Myocyte (in vitro differentiated cells): ENCODE results near the gene ITGB6. TPM values are rescaled to one million over a fixed set of nuclear protein-coding genes. Genes with fewer than 3 reads are reported as not detected.
"Not testable (repeated sequence)": the region's sequence is repeated elsewhere in the genome, so short reads cannot be mapped to it uniquely, and the experiment has no call there.

Source experiments
- DNase-seq: peaks from one replicate; pipeline ENCODE4 v3.0.0-alpha.2; 2012; ENCODE audit warnings: low read depth
- total RNA-seq: library from RNA; depleted of rRNA; stranded (reverse); fragments of >200 nt; gene quantifications from 2 replicates; pipeline ENCODE4 v1.2.3, GENCODE V29; 2014

Gene ITGB6
- total RNA-seq, 1 donor from 2014 or later, result 152 TPM

DNA sequence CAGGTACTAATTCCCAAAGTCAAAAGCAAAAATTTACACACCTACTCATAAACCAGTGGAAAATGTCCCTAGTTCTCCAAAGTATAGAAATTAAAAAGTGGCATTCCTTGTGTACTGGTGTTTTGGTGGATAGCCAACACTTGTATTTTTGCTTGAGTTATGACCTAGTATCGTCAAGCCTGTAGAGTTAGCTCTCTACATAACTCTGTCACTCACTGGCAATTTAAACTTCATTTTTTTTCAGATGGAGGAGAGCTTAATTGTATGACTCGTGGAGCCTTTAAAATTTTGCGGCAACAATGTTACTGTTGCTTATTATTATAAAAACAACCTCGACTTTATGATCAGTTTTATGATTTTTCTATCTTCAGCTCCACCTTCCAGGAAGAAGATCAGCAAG lies 58.7 kb downstream of the ITGB6 start:
- DNase-seq, result no peak

DNA sequence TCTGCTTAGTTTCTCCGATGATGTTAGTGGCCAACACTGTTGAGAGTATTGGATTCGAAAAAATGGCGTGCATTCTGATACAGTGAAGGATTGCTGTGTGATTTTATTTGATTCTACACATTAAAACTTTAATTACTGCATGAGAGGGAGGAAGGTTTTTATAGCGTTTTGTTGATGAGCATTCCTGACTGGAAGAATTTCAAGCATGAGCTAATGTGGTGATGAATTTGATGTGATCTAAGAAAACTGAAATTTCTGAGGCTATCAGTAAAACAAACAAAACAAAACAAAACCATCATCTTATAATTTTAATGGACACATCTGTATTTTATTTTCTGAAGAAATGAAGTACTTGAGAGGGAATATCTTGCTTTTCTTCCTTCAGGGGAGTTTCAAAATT lies 59.6 kb downstream of the ITGB6 start:
- DNase-seq, result peak; percentile 9

DNA sequence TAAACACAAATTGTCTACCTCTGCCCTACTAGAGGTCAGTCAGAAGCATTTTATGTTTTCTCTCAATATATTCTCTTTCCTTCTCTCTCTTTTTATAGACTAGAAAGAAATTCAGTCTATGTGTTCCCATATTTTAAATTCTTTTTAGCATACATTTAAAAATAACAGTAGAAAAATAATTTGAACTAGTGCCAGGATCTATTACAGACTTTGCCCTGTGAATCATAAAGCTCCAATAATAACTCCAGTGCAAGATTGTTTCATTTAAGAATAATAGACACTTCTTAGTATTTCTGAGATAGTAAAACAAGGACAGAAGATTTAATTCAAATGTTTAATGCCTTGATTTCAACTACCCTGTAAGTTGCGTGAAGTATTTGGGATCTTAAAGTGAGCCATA lies 60.1 kb downstream of the ITGB6 start:
- DNase-seq, result no peak

DNA sequence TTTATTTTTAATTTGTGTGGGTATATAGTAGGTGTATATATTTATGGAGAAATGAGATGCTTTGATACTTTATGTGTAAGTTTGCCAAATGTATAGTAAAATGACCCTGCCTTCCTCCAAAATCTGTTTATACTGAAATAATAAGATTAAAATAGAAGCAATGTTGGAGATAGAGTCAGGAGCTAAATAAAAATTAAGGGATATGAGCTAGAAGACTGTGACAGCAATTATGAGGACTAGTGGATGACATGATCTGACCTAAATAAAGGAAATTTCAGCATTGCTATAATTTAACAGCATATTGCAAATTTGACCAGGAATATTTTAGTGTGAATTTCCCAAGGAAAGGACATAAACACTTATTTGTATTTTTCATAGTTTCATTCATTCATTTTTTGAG lies 60.7 kb downstream of the ITGB6 start:
- DNase-seq, result no peak

DNA sequence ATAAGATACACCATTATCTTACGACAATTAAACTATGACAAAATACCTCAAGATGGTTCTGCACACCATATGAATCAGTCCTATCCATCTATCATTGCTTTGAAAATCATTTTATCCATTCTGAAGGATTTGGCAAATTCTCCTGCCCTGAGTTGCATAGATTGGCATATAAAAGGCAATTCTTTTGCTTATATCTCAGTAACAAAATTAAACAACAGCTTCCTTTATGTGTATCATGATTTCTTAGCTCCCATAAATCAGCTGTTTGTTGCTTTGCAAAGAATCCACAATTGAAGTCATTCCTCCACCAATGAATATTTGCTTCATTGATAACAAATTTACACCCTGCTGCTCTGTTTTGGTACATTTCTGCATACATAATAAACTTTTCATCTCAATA lies 61.7 kb downstream of the ITGB6 start:
- no peak for DNase-seq

DNA sequence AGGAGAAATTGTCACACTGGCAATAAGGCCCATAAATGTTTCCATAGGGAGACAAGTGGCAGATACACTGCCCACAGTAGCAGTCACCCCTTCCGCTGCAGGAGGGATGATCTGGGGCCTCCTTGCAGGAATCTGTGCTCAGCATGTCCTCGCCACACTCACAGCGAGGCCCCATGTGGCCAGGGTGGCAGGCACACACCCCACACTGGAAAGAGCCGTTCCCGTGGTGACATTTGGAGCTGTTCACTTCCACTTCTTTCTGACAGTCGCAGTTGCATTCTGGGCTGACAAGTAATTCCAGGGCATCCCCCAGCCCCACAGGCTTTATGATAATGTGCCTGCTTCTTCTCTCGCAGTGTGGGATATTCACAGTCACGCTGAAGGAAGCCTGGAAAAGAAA lies 62.6 kb downstream of the ITGB6 start:
- no peak for DNase-seq

DNA sequence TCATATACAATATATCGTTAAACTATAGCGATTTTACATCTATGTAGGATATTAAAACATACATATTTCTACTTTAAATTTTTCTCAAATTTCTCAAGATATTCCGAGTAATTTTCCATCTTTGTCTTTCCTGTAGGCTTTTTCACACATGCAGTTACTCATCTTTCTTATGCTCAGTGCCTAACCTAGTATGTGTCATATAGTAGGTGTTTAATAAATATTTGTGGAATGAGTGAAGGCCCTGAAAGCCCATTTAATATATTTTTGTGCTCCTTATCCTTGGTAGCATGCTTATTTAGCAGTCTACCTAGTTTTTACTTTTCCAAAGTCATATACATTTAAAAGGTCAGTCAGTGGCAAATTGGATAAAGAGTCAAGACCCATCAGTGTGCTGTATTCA lies 67.3 kb downstream of the ITGB6 start:
- no peak for DNase-seq

DNA sequence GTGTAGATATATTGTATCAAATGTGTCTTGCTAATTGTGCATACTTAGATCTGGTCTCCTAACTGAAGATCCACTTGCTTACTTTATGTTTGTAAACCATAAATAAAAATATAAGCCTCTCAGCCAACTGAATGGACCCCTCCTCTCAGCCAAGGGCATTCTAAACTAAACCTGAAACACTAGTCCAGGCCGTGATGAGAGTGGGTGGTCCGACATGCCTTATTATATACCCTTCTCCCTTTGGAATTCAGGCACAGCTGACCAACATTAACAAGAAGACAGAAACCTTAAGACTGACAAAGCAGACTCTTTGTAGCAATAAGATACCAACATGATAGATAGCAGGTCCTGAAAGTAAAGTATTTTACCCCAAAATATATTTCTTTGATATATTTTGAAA lies 73.3 kb downstream of the ITGB6 start:
- DNase-seq, result no peak

DNA sequence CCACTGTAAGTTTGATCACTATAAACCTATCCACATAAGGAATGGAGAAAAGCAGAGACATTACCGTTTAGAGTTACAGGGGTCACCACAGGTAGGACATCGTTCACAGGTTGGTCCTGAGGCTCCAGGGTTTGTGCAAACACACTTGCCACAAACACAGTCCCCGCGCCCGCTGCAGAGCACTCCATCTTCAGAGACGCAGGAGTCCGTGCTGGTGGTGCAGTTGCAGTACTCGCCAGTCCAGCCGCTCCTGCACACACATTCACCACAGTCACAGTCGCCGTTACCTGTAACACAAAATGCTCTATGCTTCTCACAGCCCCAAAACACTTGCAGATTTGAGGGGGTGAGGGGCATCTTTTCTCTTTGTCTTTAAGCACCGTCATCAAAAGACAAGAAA lies 73.8 kb downstream of the ITGB6 start:
- no peak for DNase-seq

DNA sequence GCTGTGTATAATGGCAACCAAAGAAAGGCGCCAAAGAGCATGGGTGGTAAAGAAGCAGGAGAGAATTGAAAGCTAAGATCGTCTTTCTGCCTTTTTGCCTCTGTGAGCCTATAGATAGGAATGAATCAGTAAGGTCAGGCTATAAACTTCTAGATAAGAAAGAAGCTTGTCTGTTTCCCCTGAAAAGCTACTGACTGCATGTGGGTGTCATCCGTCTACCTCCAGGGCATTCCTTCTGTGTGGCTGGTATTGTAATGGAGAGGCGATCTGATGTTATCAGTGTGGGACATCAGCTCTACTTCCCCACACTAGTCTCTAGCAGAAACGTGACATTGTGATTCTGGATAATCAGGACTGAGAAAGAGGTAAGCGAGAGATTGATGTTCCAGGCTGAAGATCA lies 74.2 kb downstream of the ITGB6 start:
- DNase-seq, result no peak

DNA sequence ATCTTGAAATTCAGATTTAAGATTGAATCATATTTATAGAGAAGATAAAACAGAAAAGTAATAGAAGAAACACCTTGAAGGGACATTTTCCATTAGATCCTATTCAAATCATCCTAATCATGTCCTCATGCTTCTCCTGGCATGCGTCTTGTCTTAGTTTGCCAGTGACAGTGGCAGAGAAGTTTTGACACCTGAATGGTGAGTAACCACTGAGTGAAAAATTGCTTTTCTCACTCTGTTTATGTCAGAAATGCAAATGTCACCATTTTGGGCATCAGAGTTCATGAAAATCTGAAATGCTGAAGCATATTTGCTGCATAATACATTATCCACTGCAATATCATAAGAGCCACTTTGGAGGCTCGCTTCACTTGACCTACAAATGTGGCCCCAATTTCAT lies 74.7 kb downstream of the ITGB6 start:
- no peak for DNase-seq

DNA sequence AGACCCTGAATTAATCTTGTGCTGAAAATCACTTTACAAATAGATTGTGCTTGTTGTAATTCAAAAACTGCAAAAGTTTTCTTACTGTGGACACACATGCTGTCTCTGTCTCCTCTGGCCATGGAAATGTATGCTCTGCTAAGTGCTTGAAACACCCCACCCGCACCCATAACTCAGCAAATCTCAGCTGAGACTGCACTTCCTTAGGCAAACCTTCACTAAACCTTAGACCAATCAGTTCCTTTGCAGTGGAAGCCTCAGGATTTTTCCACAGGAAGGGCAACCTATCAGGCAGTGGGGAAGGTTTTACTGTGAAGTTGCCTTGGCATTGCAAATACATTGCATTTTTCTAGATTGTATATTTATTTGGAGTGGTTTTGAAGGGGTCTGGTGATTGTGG lies 75.5 kb downstream of the ITGB6 start:
- DNase-seq, result no peak

DNA sequence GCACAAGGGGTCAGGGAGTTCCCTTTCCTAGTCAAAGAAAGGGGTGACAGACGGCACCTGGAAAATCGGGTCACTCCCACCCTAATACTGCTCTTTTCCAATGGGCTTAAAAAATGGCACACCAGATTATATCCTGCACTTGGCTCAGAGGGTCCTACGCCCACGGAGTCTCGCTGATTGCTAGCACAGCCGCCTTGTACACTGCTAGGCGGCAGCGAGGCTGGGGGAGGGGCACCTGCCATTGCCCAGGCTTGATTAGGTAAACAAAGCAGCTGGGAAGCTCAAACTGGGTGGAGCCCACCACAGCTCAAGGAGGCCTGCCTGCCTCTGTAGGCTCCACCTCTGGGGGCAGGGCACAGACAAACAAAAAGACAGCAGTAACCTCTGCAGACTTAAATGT lies 85.4 kb downstream of the ITGB6 start:
- not testable (repeated sequence) for DNase-seq

DNA sequence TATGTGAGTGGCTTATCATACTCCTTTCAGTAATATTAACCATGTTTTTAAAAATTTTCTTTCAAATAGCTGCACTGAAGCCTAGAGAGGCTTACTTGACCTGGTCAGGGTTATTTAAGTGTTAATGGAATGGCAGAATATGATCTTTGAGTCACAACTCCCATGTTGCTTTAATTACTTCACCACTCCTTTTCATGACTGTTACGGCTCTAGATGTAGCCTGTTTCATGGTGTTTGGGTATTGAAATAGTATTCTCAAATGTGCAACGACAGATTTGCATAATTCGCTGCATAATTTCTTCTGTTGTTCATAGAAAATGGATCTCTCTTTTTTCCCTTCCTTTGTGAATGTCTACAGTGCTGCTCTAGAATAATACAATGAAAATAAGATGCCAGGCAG lies 86.1 kb downstream of the ITGB6 start:
- no peak for DNase-seq

DNA sequence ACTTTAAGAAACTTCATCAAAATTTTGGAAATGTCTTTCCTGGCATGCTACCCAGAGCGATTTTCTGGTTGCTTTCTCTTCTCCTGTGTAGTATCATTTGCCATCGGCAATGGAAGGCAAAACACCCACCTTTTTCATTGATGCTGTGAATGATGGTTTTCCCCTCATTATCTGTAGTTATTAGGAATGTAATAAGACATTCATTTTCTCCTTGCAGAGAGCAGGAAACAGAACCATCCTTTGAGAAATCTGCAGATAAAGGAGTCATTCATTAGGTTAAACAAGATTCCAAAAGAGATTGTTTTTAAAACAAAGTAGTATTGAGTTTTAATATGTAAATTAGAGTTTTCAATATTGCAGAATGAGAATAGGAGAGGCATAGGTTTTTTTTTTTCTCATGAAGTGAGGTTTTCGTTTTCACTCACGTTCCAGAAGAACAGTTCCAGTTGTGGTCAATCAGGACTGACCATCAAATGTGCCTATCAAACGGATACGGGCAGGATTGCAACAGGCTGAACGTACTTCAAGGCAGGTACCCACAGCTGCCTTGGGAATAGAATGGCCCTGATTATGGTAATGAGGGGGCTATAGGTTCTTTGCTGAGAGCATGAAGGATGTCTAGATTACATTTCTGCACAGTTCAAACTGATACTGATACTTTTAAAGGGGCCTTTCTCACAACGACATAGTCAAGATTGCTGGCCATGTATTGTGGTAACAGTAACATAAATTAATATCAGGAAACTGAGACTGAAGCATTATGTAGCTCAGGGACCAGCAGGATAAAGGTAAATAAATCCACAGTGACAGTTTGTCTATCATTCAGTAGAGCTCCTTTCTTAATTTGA lies 87.9 kb downstream of the ITGB6 start:
- no peak for DNase-seq

DNA sequence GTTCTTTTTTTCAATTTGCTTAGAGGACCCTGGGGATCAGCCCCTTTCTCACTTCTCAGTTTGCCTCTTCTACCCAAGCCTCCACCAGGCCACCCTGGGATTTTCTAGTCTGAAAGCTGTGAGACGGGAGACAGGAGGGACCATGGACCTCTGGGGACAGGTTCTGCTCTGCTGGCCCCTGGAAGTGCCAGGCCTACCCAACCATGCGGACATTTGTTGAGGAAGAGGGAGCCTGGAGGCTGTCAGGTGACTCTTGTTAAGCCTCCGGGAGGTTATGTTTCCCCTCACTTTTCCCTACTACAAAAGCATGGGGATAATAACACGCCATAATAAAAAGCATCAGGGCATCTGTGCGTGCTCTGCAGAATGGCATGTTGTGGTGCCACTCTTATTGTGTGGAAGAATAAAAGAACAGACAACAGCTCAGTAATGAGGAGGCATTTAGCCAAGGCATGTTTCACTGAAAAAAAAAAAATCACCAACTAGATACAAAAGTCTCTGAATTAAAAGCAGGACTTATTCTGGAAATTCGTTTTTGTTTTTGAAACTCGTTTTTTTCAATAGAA lies 89.3 kb downstream of the ITGB6 start:
- no peak for DNase-seq

DNA sequence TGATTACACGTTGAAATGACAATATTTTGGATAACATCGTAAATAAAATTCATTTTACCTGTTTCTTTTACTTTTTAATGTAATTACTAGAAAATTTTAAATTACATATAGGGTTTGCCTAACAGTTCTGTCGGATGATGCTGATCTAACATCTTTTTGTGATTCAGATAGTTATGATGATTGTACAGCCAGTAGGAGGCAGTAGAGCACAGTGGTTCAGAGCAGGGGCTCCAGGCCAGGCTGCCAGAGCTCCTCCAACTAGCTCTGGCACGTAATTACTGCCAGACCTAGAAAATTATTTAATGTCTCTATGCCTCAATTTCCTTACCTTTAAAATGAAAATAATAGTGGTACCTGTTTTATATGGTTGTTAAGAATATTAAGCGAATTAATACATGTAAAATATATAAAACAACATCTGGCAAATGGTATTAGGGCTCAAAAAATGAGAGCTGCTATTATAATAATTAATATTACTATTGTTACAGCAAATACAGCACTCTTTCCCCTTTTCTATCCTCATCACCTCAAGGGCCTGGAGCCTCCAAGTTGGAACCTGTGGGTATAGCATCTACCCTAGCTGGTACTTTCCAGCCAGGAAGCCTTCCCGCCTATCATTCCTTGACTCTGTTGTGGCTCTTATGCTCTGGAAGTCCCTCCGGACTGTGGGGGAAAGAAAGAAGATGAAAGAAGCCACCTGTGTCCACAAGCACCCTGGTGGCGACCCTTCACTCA lies 90.0 kb downstream of the ITGB6 start:
- peak; percentile 83 for DNase-seq

DNA sequence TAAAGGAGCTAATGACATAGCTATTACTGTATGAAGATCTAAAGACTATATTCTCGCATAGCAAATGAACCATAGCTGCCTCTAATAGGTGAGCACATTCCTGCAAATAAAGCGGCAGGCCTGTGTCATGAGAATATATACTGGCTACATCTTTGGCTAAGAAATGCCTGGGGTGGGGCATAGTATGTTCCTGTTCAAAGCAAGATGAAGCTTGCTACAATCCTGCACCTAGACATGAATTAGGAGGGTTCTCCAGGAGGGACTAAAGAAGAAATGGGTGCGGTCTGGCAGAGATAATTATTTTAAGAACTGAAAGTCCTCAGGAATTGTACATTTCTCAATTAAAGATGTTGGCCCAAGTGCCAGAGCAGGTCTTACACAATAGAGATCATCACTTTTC lies 90.8 kb downstream of the ITGB6 start:
- no peak for DNase-seq

DNA sequence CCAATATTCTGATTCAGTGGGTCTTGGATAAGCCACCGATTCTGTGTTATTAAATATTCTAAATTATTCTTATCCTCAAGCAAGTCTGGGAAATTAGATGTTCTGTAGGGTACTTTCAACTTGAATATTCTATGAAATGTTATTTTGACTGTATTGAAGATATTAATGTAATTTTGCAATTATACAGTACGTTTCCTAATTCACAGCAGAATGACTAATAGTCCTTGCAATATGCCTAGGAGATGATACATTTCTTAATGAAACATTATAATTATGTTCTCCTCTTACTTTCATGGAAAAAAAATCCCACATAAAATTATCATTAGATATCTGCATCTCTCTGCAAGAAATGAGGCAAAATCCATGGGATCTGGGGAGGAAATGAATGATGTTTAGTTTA lies 91.4 kb downstream of the ITGB6 start:
- DNase-seq, result no peak

DNA sequence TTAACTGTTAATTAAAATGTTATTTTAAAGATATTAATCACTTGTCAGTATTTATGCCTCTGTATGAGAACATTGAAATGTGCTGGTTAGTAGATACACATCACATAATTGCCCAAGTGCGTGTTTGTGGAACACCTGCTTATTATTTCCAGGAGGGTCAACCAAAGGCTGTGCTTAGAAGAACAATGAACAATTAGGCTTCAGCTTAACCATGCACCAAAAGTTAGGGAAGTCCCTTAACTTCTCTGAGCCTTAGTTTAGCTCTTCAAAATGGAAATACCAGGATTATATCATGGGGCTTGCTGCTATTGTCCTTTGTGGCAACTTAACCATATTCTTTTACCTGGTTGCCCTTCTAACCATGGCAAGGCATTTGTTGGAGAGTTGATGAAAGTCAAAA lies 94.7 kb downstream of the ITGB6 start:
- DNase-seq, result no peak

DNA sequence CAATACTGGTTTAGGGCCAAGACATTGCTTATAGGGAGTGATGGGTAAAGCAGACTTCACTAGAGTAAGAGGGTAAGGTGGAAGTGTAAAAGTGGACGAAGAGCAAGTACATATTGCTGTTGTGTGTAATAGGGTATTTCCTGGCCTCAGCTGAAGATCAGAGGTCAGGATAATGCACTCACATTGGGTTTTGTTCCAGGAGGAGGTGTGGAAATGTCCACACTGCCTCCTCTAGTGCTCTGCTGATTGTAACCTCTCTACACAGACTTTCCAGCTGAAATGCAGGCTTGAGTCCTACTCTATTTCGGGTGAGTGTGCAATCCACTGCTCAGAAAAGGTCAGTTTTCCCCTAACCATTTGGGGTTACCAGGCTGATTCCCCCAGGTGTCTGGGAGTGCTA lies 96.0 kb downstream of the ITGB6 start:
- DNase-seq, result no peak

DNA sequence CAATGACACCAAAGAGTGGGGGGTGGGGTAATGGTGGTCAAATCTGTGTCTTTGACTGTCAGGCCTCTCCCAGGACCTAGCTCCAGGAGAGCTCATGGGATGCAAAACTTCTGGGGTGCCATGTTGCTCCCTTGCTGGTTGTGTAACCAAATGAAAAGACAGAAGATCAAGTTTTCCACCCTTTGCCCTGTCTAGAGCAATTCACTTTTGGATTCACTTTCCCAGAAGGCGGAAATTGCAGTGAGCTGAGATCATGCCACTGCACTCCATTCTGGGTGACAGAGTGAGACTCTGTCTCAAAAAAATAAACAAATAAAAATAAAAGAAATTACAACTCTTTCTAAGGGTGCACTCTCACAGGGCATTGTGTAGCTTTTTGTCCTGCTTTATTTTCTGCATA lies 102.7 kb downstream of the ITGB6 start:
- no peak for DNase-seq

DNA sequence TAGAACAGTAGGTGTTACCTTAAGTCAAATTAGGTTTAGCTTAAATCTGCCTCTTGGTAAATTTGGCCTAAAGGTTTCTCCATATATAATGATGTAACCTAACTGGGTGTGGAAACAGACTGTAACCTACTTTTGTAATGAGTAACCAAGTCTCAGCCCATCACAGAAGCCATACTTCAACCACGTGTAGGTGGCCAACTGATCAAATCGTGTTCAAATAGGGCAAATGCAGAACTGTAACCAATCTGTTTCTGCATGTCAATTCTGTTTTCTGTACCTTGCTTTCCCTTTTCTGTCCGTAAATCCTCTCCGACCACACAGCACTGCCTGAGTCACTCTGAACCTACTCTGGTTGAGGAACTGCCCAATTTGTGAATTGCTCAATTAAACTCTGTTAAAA lies 103.7 kb downstream of the ITGB6 start:
- DNase-seq, result no peak
